AG04450 (cell line): Measurements from ENCODE around the gene RAB36. TPM values are rescaled to one million over a fixed set of nuclear protein-coding genes. Genes with fewer than 3 reads are reported as not detected.

Experiments
- CTCF ChIA-PET: fragments of 300-600, 350-600 bp; formaldehyde crosslinking; extraction: SDS; loops from one replicate; lab custom pipeline; 2022; ENCODE audit warnings: antibody characterized with exemption, inconsistent platforms; lab: Charles Lee
- POLR2A ChIA-PET: fragments of 350-600 bp; formaldehyde crosslinking; extraction: SDS; loops from one replicate; lab custom pipeline; 2021; ENCODE audit warnings: antibody characterized with exemption, inconsistent platforms; lab: Yijun Ruan, JAX
- DNase-seq: peaks from one replicate; pipeline ENCODE4 v3.0.0-alpha.2; 2011; ENCODE audit warnings: low read depth, low spot score
- H3K27ac ChIP-seq: one replicate; pipeline ENCODE4 v1.5.1; 2012; ENCODE audit warnings: low read depth, low read length, control low read depth
- H3K27me3 ChIP-seq: one replicate; pipeline ENCODE4 v1.6.0; 2012; ENCODE audit warnings: low read length; ENCODE audit not compliant: control insufficient read depth, insufficient read depth
- H3K4me3 ChIP-seq: 2 replicates; pipeline ENCODE4 v1.5.1; 2011; ENCODE audit warnings: mild to moderate bottlenecking, low read depth, low read length, control low read depth
- H3K9me3 ChIP-seq: 2 replicates; pipeline ENCODE4 v1.5.1; 2012; ENCODE audit warnings: low read length; ENCODE audit not compliant: control insufficient read depth, insufficient read depth
- polyA plus RNA-seq: library from polyadenylated mRNA; depleted of rRNA; stranded (reverse); fragments of >200 nt; gene quantifications from 2 replicates; pipeline ENCODE4 v1.2.3, GENCODE V29; 2011
- TF ChIP-seq, protein P1 (sequence below): IDR thresholded peaks from 2 replicates; pipeline ENCODE4 v1.5.1; 2011; ENCODE audit warnings: low read depth, low read length, control low read depth, inconsistent platforms

Gene RAB36
- polyA plus RNA-seq, 1 experiment: 2.6 TPM

DNA sequence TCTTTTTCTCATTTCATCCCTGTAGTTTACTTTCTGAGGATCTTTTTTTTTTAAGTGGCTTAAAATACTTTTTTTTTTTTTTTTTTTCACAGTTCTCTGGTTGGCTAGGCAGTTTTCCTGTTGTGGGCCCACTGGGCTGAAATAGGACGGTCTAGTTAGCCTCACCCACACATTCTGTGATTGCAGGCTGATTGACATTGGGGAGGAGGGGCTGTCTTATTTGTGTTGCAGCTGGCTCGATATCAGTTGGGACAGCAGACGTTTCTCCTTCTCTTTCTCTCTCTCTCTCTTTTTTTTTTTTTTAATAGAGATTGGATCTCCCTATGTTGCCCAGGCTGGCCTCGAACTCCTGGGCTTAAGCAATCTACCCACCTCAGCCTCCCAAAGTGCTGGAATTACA, 41.9 kb downstream of the RAB36 start:
- TF ChIP-seq, protein P1, sequence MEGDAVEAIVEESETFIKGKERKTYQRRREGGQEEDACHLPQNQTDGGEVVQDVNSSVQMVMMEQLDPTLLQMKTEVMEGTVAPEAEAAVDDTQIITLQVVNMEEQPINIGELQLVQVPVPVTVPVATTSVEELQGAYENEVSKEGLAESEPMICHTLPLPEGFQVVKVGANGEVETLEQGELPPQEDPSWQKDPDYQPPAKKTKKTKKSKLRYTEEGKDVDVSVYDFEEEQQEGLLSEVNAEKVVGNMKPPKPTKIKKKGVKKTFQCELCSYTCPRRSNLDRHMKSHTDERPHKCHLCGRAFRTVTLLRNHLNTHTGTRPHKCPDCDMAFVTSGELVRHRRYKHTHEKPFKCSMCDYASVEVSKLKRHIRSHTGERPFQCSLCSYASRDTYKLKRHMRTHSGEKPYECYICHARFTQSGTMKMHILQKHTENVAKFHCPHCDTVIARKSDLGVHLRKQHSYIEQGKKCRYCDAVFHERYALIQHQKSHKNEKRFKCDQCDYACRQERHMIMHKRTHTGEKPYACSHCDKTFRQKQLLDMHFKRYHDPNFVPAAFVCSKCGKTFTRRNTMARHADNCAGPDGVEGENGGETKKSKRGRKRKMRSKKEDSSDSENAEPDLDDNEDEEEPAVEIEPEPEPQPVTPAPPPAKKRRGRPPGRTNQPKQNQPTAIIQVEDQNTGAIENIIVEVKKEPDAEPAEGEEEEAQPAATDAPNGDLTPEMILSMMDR: no peak
- H3K27me3 ChIP-seq: no peaks in the 10 kb centered on the region
- H3K4me3 ChIP-seq: no peak overlapping the region
- DNase-seq: no peak
- no peak overlapping the region for H3K27ac ChIP-seq
- ChIA-PET POLR2A (interaction anchor here (0.6 kb wide), 1 partner anchor 12 kb away, joined by 3 read pairs; no protein-coding TSS in a partner anchor), CTCF (interaction anchor here (0.9 to 2.0 kb wide), 2 partner anchors 9 to 94 kb away, joined by 8 read pairs; no protein-coding TSS in a partner anchor)
- H3K9me3 ChIP-seq: no peaks in the 10 kb centered on the region

DNA sequence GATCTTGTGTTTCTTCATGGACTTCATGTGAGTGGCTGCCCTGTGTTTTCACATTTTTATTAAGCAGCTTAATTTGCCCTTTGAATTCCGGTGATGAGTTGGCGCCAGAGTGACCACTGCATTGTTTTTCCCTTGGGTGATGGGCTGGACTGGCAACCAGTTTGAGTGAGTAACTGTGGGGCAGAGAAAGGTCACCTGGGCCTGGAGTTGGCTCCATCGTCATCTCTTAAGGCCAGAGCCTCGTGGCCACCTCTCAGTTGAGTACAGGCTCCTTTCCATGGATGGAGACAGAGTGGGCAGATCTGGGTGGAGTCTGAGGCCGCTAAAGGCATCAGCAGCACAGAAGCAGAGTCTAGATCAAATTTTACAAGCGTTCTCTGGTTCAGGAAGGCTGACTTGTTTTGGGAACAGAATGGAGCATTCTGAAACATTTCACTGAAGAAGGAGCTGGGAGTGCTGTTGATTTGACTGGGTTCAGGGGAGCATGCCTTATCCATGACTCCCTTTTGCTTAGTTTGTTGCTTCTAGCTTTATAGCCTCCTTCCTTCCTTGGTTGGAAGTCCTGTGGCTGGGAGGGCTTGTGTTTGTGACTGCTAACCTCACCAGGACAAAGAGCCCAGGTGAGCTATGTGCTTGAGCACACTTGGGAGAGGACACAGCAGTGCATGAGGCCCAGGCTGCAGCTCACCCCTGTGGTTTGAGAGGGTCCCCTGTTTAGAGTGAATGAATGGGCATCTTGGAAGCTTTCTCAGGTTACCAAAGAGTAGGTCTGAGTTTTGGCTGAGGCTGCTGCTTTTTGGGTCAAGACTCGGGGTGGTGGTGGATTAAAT, 42.8 kb downstream of the RAB36 start:
- ChIA-PET CTCF (interaction anchor here (0.9 to 2.0 kb wide), 2 partner anchors 10 to 14 kb away, joined by 5 to 8 read pairs; no protein-coding TSS in a partner anchor), POLR2A (interaction anchor here (0.6 kb wide), 1 partner anchor 12 kb away, joined by 3 read pairs; no protein-coding TSS in a partner anchor)
- H3K27ac ChIP-seq: no peak overlapping the region
- no peak for DNase-seq
- TF ChIP-seq, protein P1: no peak
- H3K4me3 ChIP-seq: no peak overlapping the region
- no peaks in the 10 kb centered on the region for H3K27me3 ChIP-seq
- H3K9me3 ChIP-seq: no peaks in the 10 kb centered on the region

DNA sequence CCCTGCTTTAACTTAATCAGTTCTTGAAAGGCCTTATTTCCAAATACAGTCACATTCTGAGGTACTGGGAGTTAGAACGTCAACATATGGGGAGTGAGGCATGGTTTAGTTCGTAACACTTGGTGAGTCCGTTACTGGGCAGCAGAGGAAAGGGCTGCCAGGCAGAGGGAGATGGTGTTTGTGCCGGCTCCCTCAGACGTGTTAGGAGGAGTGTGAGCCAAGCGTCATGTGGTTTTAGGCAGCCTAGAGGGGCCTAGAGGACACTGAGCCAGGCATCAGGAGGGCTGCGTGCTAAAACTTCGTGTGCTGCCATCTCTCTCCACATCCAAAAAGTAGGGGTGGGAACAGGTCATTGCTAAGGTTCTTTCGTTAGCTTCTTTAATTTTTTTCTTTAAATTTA, 45.2 kb downstream of the RAB36 start:
- H3K9me3 ChIP-seq: no peaks in the 10 kb centered on the region
- TF ChIP-seq, protein P1: no peak
- H3K27me3 ChIP-seq: no peaks in the 10 kb centered on the region
- no peak overlapping the region for H3K27ac ChIP-seq
- no peak overlapping the region for H3K4me3 ChIP-seq
- ChIA-PET CTCF (no interaction called here), POLR2A (no interaction called here)
- DNase-seq: no peak

DNA sequence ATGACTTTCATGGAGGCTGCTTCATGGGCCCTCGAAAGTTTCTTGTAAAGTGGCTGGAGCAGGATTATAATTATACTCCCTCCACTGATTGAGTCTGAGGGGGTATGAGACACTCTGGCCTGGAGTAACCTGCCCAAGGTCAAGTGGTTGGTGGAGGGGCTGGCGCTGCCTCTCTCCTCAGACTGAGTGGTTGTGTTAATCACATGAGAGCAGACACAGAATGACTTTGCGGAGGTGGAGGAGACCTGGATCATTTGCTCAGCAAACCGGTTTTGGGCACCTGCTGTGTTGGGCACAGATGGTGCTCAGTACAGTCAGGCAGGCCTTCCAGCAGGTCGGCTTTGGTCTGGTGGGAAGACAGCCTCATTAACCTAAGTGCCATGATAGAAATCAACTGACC, 46.9 kb downstream of the RAB36 start:
- Histone ChIP-seq H3K9me3 (no peaks in the 10 kb centered on the region), H3K27ac (no peak overlapping the region), H3K27me3 (no peaks in the 10 kb centered on the region), H3K4me3 (no peak overlapping the region)
- CTCF ChIA-PET: interaction anchor here (0.9 kb wide), 1 partner anchor 18 kb away, joined by 3 read pairs; no protein-coding TSS in a partner anchor
- POLR2A ChIA-PET: no interaction called here
- TF ChIP-seq, protein P1: no peak
- DNase-seq: no peak

DNA sequence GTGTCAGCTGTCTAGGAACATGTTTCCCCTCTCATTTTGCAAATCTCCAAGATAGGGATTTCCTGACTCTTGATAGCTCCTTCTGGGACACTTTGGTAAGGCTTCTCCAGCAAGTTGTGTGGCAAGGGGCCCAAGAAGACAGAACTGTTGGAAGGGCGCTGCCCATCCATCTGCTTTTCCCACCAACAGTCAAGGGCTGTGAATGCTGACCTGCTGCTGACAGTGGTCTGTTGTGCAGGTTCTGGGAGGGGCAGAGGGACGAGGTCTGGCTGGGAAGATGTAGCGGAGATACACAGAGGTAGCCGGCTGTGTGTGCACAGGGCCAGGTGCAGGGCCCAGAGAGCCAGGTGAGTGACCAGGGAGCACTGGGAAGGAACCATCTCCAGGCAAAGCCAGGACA, 47.3 kb downstream of the RAB36 start:
- TF ChIP-seq, protein P1: no peak
- H3K27ac ChIP-seq: no peak overlapping the region
- H3K9me3 ChIP-seq: no peaks in the 10 kb centered on the region

More for the DNA sequence above, 47.3 kb downstream of the RAB36 start:
- Histone ChIP-seq H3K4me3 (no peak overlapping the region), H3K27me3 (no peaks in the 10 kb centered on the region)
- DNase-seq: no peak
- POLR2A ChIA-PET: no interaction called here
- CTCF ChIA-PET: interaction anchor here (0.9 kb wide), 1 partner anchor 18 kb away, joined by 3 read pairs; no protein-coding TSS in a partner anchor
